ENCODE results near the gene CLCN5.

Gene CLCN5

GRCh38 chrX:50068285-50068563 is 145.8 kb downstream of the CLCN5 start:
- H3K27ac ChIP-seq: no peak overlapping the region
- no peak for TF ChIP-seq CTCF (conservative IDR thresholded peaks at IDR 0.05)

- TF ChIP-seq CTCF (conservative IDR thresholded peaks at IDR 0.05): no peak
- no peak overlapping the region for H3K27ac ChIP-seq
These were observed 146.5 kb downstream of the CLCN5 start for GRCh38 chrX:50068893-50069292.

GRCh38 chrX:50071494-50071893 is 149.1 kb downstream of the CLCN5 start:
- TF ChIP-seq CTCF (conservative IDR thresholded peaks at IDR 0.05): no peak
- no peak overlapping the region for H3K27ac ChIP-seq

GRCh38 chrX:50072110-50072509 is 149.7 kb downstream of the CLCN5 start:
- TF ChIP-seq CTCF (conservative IDR thresholded peaks at IDR 0.05): no peak
- H3K27ac ChIP-seq: no peak overlapping the region

- no peak for TF ChIP-seq CTCF (conservative IDR thresholded peaks at IDR 0.05)
- H3K27ac ChIP-seq: no peak overlapping the region
These were observed 151.2 kb downstream of the CLCN5 start for GRCh38 chrX:50073601-50074000.

- TF ChIP-seq CTCF (conservative IDR thresholded peaks at IDR 0.05): no peak
- H3K27ac ChIP-seq: no peak overlapping the region
These were observed 153.4 kb downstream of the CLCN5 start for GRCh38 chrX:50075630-50076339.

GRCh38 chrX:50081282-50081889 is 159.0 kb downstream of the CLCN5 start:
- peak; percentile 61 for TF ChIP-seq CTCF (conservative IDR thresholded peaks at IDR 0.05)
- H3K27ac ChIP-seq: no peak overlapping the region
